NCI-H2107 treated with DMSO at 0.1 percent for 48 hours (cell line): Measurements from ENCODE around the gene PCDHB7.
"Not testable (repeated sequence)": the region's sequence is repeated elsewhere in the genome, so short reads cannot be mapped to it uniquely, and the experiment has no call there.

Experiments used
- DNase-seq: peaks from one replicate; lab custom pipeline; 2025; ENCODE audit not compliant: unreplicated experiment; lab: John Stamatoyannopoulos, UW

The PCDHB7 gene

GRCh38 chr5:141172381-141173204, at the start of gene PCDHB7:
Gene PCDHB7 (plus strand): TSS chr5:141172644. CDS start chr5:141172836, 192 bp downstream.
- no peak for DNase-seq

- not testable (repeated sequence) for DNase-seq
These were observed 48.9 kb upstream of the PCDHB7 start for GRCh38 chr5:141123396-141124135.

- no peak for DNase-seq
These were observed 45.1 kb upstream of the PCDHB7 start for GRCh38 chr5:141127305-141127704.

DNA sequence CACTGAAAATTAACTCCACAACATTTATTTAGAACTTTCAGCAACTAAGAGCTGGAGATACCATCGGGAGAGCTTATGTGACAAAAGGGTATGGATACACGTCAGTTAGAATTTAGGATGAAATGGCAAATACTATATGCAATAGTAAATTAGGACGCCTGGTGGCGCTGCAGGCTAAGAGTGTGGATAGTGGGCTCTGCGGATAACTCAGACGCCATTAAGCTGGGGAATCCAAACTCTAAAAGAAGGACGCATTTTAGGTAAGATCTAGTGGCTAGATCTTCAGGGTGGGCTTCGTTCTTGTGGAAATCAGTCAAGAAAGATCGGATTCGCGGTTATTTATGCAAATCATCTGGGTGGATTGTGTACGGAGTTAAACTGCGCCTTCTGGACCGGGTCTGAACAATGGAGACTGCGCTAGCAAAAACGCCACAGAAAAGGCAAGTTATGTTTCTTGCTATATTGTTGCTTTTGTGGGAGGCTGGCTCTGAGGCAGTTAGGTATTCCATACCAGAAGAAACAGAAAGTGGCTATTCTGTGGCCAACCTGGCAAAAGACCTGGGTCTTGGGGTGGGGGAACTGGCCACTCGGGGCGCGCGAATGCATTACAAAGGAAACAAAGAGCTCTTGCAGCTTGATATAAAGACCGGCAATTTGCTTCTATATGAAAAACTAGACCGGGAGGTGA, 37.3 kb upstream of the PCDHB7 start, which contains the start of gene PCDHB5:
PCDHB5 (plus strand) TSS at position 177 of the 688 bp plus-strand sequence; CDS start at position 406, 229 bp downstream.
- DNase-seq: no peak

GRCh38 chr5:141135718-141136266, 36.7 kb upstream of the PCDHB7 start:
- no peak for DNase-seq

- DNase-seq: not testable (repeated sequence)
These were observed 35.1 kb upstream of the PCDHB7 start for GRCh38 chr5:141137346-141137745.

GRCh38 chr5:141149812-141150211, 22.6 kb upstream of the PCDHB7 start, which contains the start of gene PCDHB6:
Gene PCDHB6 (plus strand): TSS chr5:141150057. CDS start chr5:141150258, 201 bp downstream.
- no peak for DNase-seq

- DNase-seq: no peak
These were observed 22.0 kb upstream of the PCDHB7 start for GRCh38 chr5:141150224-141150992.

DNA sequence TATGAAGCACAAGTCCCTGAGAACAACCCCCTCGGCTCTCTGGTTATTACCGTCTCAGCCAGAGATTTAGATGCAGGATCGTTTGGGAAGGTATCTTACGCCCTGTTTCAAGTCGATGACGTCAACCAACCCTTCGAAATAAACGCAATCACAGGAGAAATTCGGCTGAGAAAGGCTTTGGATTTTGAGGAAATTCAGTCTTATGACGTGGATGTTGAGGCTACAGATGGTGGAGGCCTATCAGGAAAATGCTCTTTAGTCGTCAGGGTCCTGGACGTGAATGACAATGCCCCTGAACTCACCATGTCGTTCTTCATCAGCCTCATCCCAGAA, 21.5 kb upstream of the PCDHB7 start:
- DNase-seq: no peak

- not testable (repeated sequence) for DNase-seq
These were observed 20.8 kb upstream of the PCDHB7 start for GRCh38 chr5:141151632-141152031.

DNA sequence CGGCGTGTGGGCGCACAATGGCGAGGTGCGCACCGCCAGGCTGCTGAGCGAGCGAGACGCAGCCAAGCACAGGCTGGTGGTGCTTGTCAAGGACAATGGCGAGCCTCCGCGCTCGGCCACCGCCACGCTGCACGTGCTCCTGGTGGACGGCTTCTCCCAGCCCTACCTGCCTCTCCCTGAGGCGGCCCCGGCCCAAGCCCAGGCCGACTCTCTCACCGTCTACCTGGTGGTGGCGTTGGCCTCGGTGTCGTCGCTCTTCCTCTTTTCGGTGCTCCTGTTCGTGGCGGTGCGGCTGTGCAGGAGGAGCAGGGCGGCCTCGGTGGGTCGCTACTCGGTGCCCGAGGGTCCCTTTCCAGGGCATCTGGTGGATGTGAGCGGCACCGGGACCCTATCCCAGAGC, 20.3 kb upstream of the PCDHB7 start:
- DNase-seq: not testable (repeated sequence)

DNA sequence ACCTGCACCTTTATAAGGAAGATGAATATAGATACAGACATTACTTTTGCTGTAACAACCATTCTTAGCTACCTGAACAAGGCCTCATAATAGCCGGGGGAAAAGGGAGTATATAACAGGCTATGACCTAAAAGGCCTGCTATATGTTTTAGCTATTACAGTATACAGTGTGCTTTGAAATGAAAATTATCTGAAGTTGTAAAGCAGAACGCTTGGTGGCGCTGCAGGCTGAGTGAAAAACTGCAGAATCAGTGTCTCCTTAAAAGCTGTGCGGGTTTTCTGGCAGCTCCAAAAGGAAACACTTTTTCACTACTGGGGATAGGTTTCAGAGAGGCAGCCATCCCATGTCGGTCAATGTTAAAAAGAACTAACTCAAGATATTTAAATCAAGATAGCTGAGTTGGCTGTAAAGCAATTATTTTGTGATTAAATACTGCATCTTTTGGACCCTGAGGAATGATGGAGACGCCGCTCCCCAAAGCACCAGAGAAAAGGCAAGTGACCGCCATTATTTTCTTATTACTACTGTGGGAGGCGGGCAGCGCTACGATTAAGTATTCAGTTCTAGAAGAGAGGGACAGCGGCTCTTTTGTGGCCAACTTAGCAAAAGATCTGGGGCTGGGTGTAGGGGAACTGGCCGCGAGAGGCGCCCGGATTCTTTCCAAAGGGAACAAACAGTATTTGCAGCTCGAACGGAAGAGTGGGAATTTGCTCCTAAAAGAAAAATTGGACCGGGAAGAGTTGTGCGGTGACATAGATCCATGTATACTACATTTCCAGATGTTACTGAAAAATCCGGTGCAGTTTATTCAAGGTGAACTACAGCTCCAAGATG, 16.7 kb upstream of the PCDHB7 start:
- no peak for DNase-seq

GRCh38 chr5:141157356-141157755, 15.1 kb upstream of the PCDHB7 start:
- not testable (repeated sequence) for DNase-seq

GRCh38 chr5:141157901-141158300, 14.5 kb upstream of the PCDHB7 start:
- DNase-seq: not testable (repeated sequence)

GRCh38 chr5:141174291-141175104, 2.1 kb downstream of the PCDHB7 start:
- DNase-seq: not testable (repeated sequence)

- no peak for DNase-seq
These were observed 3.5 kb downstream of the PCDHB7 start for GRCh38 chr5:141175933-141176332.

GRCh38 chr5:141177577-141178191, 5.2 kb downstream of the PCDHB7 start, which contains the start of gene PCDHB8:
Gene PCDHB8 (plus strand): TSS chr5:141177790. CDS start chr5:141178035, 245 bp downstream.
- not testable (repeated sequence) for DNase-seq

DNA sequence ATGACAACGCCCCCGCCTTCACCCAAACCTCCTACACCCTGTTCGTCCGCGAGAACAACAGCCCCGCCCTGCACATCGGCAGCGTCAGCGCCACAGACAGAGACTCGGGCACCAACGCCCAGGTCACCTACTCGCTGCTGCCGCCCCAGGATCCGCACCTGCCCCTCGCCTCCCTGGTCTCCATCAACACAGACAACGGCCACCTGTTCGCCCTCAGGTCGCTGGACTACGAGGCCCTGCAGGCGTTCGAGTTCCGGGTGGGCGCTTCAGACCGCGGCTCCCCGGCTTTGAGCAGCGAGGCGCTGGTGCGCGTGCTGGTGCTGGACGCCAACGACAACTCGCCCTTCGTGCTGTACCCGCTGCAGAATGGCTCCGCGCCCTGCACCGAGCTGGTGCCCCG, 6.9 kb downstream of the PCDHB7 start:
- DNase-seq: not testable (repeated sequence)
